ENCODE measurements around the gene DDX10.

Gene DDX10

GRCh38 chr11:108897071-108897481, 232.2 kb downstream of the DDX10 start:
- H3K36me3 Mint-ChIP-seq (ENCODE audit: low read depth), result no peaks in the 10 kb centered on the region
- no peaks in the 10 kb centered on the region for H3K9me3 Mint-ChIP-seq
- H3K4me3 Mint-ChIP-seq, result no peak overlapping the region
- H3K27me3 Mint-ChIP-seq, result no peaks in the 10 kb centered on the region
- H3K4me1 Mint-ChIP-seq (ENCODE audit: low read depth), result peaks cover 5% of the 10 kb centered on the region
- intact Hi-C loops (cut with micrococcal nuclease), result no loop called here
- no peak overlapping the region for H3K27ac Mint-ChIP-seq

DNA sequence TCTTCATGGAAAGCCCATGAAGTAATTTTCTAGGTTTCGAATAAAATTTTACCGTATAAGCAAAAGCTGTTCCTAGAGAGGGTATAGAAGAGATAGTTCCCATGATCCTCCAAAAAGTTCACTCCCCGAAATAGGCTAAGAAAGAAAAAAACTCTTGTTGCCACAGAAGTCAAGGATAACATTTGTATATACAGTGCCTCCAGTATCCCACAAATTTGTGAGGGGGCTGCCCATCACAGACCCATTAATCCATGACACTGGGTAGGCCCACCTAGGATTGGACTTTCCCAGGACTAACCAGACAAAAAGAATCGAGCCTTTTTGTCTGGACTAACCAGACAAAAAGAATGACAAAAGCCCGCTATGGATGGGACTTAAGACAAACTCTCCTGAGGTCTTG, 233.0 kb downstream of the DDX10 start:
- H3K4me1 Mint-ChIP-seq (ENCODE audit: low read depth), result peaks cover 5% of the 10 kb centered on the region
- no peaks in the 10 kb centered on the region for H3K36me3 Mint-ChIP-seq (ENCODE audit: low read depth)
- intact Hi-C loops (cut with micrococcal nuclease), result no loop called here
- H3K9me3 Mint-ChIP-seq, result no peaks in the 10 kb centered on the region
- H3K27me3 Mint-ChIP-seq, result no peaks in the 10 kb centered on the region
- no peak overlapping the region for H3K27ac Mint-ChIP-seq
- H3K4me3 Mint-ChIP-seq, result no peak overlapping the region

- intact Hi-C loops (cut with micrococcal nuclease), result no loop called here
- no peaks in the 10 kb centered on the region for H3K9me3 Mint-ChIP-seq
- H3K36me3 Mint-ChIP-seq (ENCODE audit: low read depth), result no peaks in the 10 kb centered on the region
- H3K27me3 Mint-ChIP-seq, result no peaks in the 10 kb centered on the region
- no peak overlapping the region for H3K27ac Mint-ChIP-seq
- no peak overlapping the region for H3K4me3 Mint-ChIP-seq
- peaks cover 2% of the 10 kb centered on the region for H3K4me1 Mint-ChIP-seq (ENCODE audit: low read depth)
Observed at GRCh38 chr11:108901359-108901758, 236.5 kb downstream of the DDX10 start.

- no peaks in the 10 kb centered on the region for H3K4me1 Mint-ChIP-seq (ENCODE audit: low read depth)
- intact Hi-C loops (cut with micrococcal nuclease), result no loop called here
- H3K27ac Mint-ChIP-seq, result no peak overlapping the region
- no peaks in the 10 kb centered on the region for H3K27me3 Mint-ChIP-seq
- no peaks in the 10 kb centered on the region for H3K36me3 Mint-ChIP-seq (ENCODE audit: low read depth)
- no peak overlapping the region for H3K4me3 Mint-ChIP-seq
- H3K9me3 Mint-ChIP-seq, result no peaks in the 10 kb centered on the region
Observed at GRCh38 chr11:108902027-108902469, 237.2 kb downstream of the DDX10 start.

DNA sequence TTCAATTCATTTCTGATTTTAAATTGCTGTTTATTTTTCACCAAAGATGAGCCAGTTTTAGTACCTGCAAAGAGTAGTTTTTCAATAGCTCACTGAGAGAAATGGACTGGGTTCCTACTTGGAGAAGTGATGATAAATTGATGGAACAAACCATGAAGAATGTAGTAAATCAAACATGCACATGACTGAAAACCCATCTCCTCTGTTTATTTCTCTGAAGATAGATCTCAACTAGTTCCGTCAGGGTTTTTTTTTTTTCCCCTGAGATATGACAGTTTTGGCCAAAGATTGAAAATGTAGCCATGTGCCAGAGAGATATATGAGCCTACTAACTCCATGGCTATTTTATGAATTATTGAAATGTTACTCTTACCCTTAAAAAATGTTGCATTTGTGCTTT, 239.6 kb downstream of the DDX10 start:
- Mint-ChIP-seq H3K27me3 (no peaks in the 10 kb centered on the region), H3K4me3 (no peak overlapping the region), H3K4me1 (ENCODE audit: low read depth) (no peaks in the 10 kb centered on the region), H3K36me3 (ENCODE audit: low read depth) (no peaks in the 10 kb centered on the region), H3K9me3 (no peaks in the 10 kb centered on the region), H3K27ac (no peak overlapping the region)
- intact Hi-C loops (cut with micrococcal nuclease), result no loop called here

DNA sequence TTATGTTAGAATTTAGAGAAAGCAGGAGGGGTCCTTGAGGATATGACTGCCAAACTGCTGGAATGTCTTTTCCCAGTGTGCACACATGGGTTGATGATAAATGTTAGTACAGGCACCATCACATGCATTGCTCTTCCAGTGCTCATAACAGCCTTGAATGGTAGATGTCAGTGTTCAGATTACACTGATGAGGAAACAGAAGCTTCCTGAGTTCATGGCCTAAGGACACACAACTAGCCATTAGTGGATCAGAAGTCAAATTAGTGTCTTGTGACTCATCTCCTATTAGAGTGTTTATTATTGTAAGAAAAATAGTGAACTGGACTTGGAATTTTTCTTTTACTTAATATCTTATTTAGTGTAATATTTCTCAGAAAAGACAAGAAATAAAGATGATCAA, 241.5 kb downstream of the DDX10 start:
- no peaks in the 10 kb centered on the region for H3K27me3 Mint-ChIP-seq
- H3K9me3 Mint-ChIP-seq, result no peaks in the 10 kb centered on the region
- no peaks in the 10 kb centered on the region for H3K4me1 Mint-ChIP-seq (ENCODE audit: low read depth)
- no peak overlapping the region for H3K27ac Mint-ChIP-seq
- intact Hi-C loops (cut with micrococcal nuclease), result no loop called here
- H3K4me3 Mint-ChIP-seq, result no peak overlapping the region
- H3K36me3 Mint-ChIP-seq (ENCODE audit: low read depth), result no peaks in the 10 kb centered on the region

DNA sequence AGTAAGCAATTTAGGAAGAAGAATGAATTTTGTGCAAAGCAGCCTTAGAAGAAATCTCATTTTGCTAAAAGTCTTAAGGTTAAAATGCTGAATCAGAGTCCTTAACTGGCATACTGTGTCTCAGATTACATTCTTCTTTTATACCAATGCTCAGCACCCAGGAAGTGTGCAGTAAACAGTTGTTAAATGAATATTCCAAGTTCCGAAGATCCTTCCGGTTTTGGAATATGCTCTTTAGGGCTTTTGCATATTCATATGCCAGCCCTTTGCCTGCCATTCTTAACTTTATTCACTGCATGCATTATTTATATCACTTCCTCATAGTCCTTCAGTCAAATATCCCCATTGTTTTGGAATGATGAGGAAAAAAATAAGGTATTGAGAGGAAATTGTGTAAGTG, 242.0 kb downstream of the DDX10 start:
- Mint-ChIP-seq H3K36me3 (ENCODE audit: low read depth) (no peaks in the 10 kb centered on the region), H3K27ac (no peak overlapping the region), H3K27me3 (no peaks in the 10 kb centered on the region), H3K4me3 (no peak overlapping the region), H3K4me1 (ENCODE audit: low read depth) (no peaks in the 10 kb centered on the region), H3K9me3 (no peaks in the 10 kb centered on the region)
- intact Hi-C loops (cut with micrococcal nuclease), result no loop called here

DNA sequence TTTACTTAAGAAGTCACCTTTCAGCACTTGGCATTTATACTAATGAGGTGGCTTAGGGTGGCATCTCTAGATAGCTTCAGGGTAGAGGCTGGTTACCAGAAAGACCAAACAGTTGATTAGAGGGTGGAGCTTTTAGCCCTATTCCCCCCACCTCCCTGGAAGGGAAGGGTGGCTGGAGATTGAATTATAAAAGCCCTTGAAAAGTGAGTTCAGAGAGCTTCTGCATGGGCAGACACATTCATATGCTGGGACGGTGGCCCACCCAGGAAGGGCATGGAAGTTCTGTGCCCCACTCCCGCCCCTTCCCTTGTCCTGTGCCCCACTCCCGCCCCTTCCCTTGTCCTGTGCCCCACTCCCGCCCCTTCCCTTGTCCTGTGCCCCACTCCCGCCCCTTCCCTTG, 244.2 kb downstream of the DDX10 start:
- Mint-ChIP-seq H3K36me3 (ENCODE audit: low read depth) (no peaks in the 10 kb centered on the region), H3K4me3 (no peak overlapping the region), H3K27me3 (no peaks in the 10 kb centered on the region), H3K27ac (no peak overlapping the region), H3K4me1 (ENCODE audit: low read depth) (no peaks in the 10 kb centered on the region), H3K9me3 (no peaks in the 10 kb centered on the region)
- intact Hi-C loops (cut with micrococcal nuclease), result no loop called here

GRCh38 chr11:108909921-108910320, 245.1 kb downstream of the DDX10 start:
- Mint-ChIP-seq H3K36me3 (ENCODE audit: low read depth) (no peaks in the 10 kb centered on the region), H3K4me3 (no peak overlapping the region), H3K9me3 (no peaks in the 10 kb centered on the region), H3K27me3 (no peaks in the 10 kb centered on the region), H3K27ac (no peak overlapping the region), H3K4me1 (ENCODE audit: low read depth) (no peaks in the 10 kb centered on the region)
- intact Hi-C loops (cut with micrococcal nuclease), result no loop called here

DNA sequence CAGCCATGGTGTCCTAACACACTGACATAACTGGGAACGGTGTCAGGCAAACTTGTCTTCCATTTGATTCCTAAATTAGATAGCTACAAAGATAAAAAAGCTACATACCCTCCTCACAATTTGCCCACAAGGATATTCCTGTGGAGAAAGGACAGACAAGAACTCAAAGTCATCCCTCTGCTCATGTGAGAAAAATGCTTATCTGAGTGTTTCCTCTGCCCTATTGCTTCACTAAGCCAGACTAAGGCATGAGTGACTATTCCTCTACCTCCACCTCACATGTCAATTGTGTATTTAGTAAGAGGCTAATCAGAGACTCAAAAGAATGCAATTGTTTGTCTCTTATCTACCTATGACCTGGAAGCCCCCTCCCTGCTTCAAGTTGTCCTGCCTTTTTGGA, 247.7 kb downstream of the DDX10 start:
- Mint-ChIP-seq H3K27me3 (no peaks in the 10 kb centered on the region), H3K9me3 (no peaks in the 10 kb centered on the region), H3K4me1 (ENCODE audit: low read depth) (no peaks in the 10 kb centered on the region), H3K27ac (no peak overlapping the region), H3K4me3 (no peak overlapping the region), H3K36me3 (ENCODE audit: low read depth) (peaks cover 1% of the 10 kb centered on the region)
- intact Hi-C loops (cut with micrococcal nuclease), result no loop called here

DNA sequence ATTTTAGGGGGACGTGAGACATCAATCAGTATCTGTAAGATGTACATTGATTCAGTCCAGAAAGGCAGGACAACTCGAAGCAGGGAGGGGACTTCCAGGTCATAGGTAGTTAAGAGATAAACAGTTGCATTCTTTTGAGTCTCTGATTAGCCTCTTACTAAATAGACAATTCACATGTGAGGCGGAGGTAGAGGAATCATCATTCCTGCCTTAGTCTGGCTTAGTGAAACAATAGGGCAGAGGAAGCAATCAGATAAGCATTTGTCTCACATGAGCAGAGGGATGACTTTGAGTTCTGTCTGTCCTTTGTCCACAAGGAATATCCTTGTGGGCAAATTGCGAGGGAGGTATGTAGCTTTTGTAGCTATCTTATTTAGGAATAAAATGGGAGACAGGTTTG, 248.3 kb downstream of the DDX10 start:
- H3K9me3 Mint-ChIP-seq, result no peaks in the 10 kb centered on the region
- peaks cover 8% of the 10 kb centered on the region for H3K36me3 Mint-ChIP-seq (ENCODE audit: low read depth)
- no peak overlapping the region for H3K27ac Mint-ChIP-seq
- intact Hi-C loops (cut with micrococcal nuclease), result no loop called here
- no peaks in the 10 kb centered on the region for H3K27me3 Mint-ChIP-seq
- no peaks in the 10 kb centered on the region for H3K4me1 Mint-ChIP-seq (ENCODE audit: low read depth)
- H3K4me3 Mint-ChIP-seq, result no peak overlapping the region

DNA sequence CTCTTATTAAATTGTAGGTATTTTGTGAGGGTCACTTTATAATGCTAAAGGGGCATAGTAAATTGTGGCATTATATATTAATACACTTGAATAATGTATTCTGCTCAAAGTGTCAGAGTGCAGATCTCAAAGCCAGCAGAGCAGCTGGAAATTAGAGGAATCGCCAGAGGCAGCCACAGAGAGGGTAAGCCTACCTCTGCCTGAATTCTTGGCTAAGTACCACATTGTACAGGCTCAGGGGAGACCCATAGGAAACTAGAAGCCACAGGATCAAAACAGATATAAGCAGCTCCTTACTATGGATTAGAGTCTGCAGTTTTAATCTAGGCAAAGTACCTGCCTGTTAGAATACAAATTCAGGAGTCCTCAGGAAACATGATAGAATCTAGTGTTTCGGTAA, 249.3 kb downstream of the DDX10 start:
- H3K4me1 Mint-ChIP-seq (ENCODE audit: low read depth), result no peaks in the 10 kb centered on the region
- H3K27ac Mint-ChIP-seq, result no peak overlapping the region
- intact Hi-C loops (cut with micrococcal nuclease), result no loop called here
- H3K36me3 Mint-ChIP-seq (ENCODE audit: low read depth), result peaks cover 10% of the 10 kb centered on the region
- no peaks in the 10 kb centered on the region for H3K9me3 Mint-ChIP-seq
- no peaks in the 10 kb centered on the region for H3K27me3 Mint-ChIP-seq
- H3K4me3 Mint-ChIP-seq, result no peak overlapping the region

GRCh38 chr11:108914981-108915380, 250.1 kb downstream of the DDX10 start:
- H3K4me3 Mint-ChIP-seq, result no peak overlapping the region
- intact Hi-C loops (cut with micrococcal nuclease), result no loop called here
- peaks cover 10% of the 10 kb centered on the region for H3K36me3 Mint-ChIP-seq (ENCODE audit: low read depth)
- H3K27me3 Mint-ChIP-seq, result no peaks in the 10 kb centered on the region
- no peak overlapping the region for H3K27ac Mint-ChIP-seq
- H3K9me3 Mint-ChIP-seq, result no peaks in the 10 kb centered on the region
- no peaks in the 10 kb centered on the region for H3K4me1 Mint-ChIP-seq (ENCODE audit: low read depth)

DNA sequence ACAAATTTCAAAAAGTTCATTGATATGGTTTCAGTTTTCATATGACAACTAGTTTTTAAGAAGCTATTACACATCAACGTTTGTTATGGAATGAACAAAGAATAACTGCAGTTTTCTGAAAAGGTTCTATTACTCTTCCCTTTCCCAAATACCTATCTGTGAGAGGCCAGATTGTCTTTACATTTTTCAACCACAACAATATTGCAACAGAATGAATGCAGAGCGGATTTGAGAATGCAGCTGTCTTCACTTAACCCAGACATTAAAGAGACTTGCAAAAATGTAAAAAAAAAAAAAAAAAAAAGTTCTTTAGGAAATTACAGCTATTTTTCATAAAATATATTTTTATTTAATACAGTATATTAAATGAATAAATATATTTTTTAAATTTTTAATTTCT, 250.8 kb downstream of the DDX10 start:
- no peak overlapping the region for H3K27ac Mint-ChIP-seq
- no peaks in the 10 kb centered on the region for H3K4me1 Mint-ChIP-seq (ENCODE audit: low read depth)
- intact Hi-C loops (cut with micrococcal nuclease), result no loop called here
- H3K4me3 Mint-ChIP-seq, result no peak overlapping the region
- H3K27me3 Mint-ChIP-seq, result no peaks in the 10 kb centered on the region
- H3K9me3 Mint-ChIP-seq, result no peaks in the 10 kb centered on the region
- peaks cover 10% of the 10 kb centered on the region for H3K36me3 Mint-ChIP-seq (ENCODE audit: low read depth)

DNA sequence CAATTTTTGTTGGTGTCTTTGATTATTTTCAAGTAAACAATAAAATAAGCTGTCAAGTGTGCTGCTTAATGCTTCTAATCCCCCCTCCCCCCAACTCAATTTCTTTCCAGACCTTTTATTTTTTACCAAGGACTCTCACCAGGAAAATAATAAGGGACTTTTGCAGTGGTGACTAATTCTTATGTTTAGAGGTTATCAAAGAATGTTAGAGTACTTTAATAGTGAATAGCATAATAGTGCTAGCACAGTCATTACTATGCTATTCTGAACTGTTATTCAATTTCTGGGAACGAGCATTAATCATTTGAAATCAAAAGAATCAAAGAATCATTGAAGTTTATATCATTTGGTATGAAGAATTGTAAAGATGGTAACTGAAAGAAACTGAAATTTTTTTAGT, 251.4 kb downstream of the DDX10 start:
- Mint-ChIP-seq H3K27me3 (no peaks in the 10 kb centered on the region), H3K9me3 (no peaks in the 10 kb centered on the region), H3K4me3 (no peak overlapping the region), H3K27ac (no peak overlapping the region), H3K36me3 (ENCODE audit: low read depth) (peaks cover 10% of the 10 kb centered on the region), H3K4me1 (ENCODE audit: low read depth) (no peaks in the 10 kb centered on the region)
- intact Hi-C loops (cut with micrococcal nuclease), result no loop called here

GRCh38 chr11:108916935-108917334, 252.1 kb downstream of the DDX10 start:
- H3K36me3 Mint-ChIP-seq (ENCODE audit: low read depth), result peaks cover 10% of the 10 kb centered on the region
- no peaks in the 10 kb centered on the region for H3K4me1 Mint-ChIP-seq (ENCODE audit: low read depth)

More at GRCh38 chr11:108916935-108917334, 252.1 kb downstream of the DDX10 start:
- intact Hi-C loops (cut with micrococcal nuclease), result no loop called here
- H3K4me3 Mint-ChIP-seq, result no peak overlapping the region
- no peaks in the 10 kb centered on the region for H3K27me3 Mint-ChIP-seq
- no peaks in the 10 kb centered on the region for H3K9me3 Mint-ChIP-seq
- no peak overlapping the region for H3K27ac Mint-ChIP-seq
